ENCODE results near the gene HBA2.

DNA sequence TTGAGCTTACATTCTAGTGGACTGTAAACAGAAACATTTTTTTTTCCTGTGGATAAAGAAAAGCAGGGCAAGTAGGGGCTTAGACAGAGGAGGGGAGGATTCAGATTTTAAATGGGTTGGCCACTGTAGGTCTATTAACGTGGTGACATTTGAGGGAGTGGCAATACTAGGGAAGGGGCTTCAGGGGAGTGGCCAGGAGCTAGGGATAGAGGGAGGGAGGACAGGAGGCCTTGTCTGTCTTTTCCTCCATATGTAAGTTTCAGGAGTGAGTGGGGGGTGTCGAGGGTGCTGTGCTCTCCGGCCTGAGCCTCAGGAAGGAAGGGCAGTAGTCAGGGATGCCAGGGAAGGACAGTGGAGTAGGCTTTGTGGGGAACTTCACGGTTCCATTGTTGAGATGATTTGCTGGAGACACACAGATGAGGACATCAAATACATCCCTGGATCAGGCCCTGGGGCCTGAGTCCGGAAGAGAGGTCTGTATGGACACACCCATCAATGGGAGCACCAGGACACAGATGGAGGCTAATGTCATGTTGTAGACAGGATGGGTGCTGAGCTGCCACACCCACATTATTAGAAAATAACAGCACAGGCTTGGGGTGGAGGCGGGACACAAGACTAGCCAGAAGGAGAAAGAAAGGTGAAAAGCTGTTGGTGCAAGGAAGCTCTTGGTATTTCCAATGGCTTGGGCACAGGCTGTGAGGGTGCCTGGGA lies 13.4 kb upstream of the HBA2 start:
- TF ChIP-seq CTCF (IDR thresholded peaks at IDR 0.05) (no peak), POLR2A (IDR thresholded peaks at IDR 0.05) (no peak)
